Loucy (cell line): Measurements from ENCODE around the gene ADTRP.

Experiments
- H2AFZ ChIP-seq: fragments of 200-600 bp; sonication (generic); 2 replicates; pipeline ENCODE4 v1.6.0; 2016; ENCODE audit warnings: antibody characterized with exemption, mild to moderate bottlenecking, low read length, moderate library complexity
- H3F3A ChIP-seq: fragments of 200-600 bp; 2 replicates; pipeline ENCODE4 v1.6.0; 2016; ENCODE audit warnings: antibody characterized with exemption, low read depth, mild to moderate bottlenecking
- H3K27me3 ChIP-seq: fragments of 200-600 bp; sonication (generic); 2 replicates; pipeline ENCODE4 v1.6.1; 2014; ENCODE audit warnings: low read length, mild to moderate bottlenecking; ENCODE audit not compliant: insufficient read depth, poor library complexity, severe bottlenecking
- H3K36me3 ChIP-seq: fragments of 200-600 bp; sonication (generic); 2 replicates; pipeline ENCODE4 v1.6.1; 2016; ENCODE audit warnings: low read length; ENCODE audit not compliant: insufficient read depth
- H3K4me1 ChIP-seq: fragments of 200-600 bp; sonication (generic); 2 replicates; pipeline ENCODE4 v1.5.1; 2014; ENCODE audit warnings: low read length, mild to moderate bottlenecking; ENCODE audit not compliant: insufficient read depth, poor library complexity, severe bottlenecking
- H3K4me2 ChIP-seq: fragments of 200-600 bp; sonication (generic); 2 replicates; pipeline ENCODE4 v1.6.0; 2014; ENCODE audit warnings: antibody characterized with exemption, low read length, low read depth, mild to moderate bottlenecking; ENCODE audit not compliant: poor library complexity, severe bottlenecking
- H3K4me3 ChIP-seq: fragments of 200-600 bp; sonication (generic); 2 replicates; pipeline ENCODE4 v1.5.1; 2014; ENCODE audit warnings: low read length, mild to moderate bottlenecking, mixed read lengths; ENCODE audit not compliant: poor library complexity, severe bottlenecking
- H3K79me2 ChIP-seq: fragments of 200-600 bp; sonication (generic); 2 replicates; pipeline ENCODE4 v1.6.1; 2014; ENCODE audit warnings: low read length; ENCODE audit not compliant: insufficient read depth
- H3K9ac ChIP-seq: fragments of 200-600 bp; sonication (generic); 2 replicates; pipeline ENCODE4 v1.6.0; 2014; ENCODE audit warnings: mild to moderate bottlenecking, low read depth, low read length, moderate library complexity; ENCODE audit not compliant: poor library complexity, severe bottlenecking
- H3K9me2 ChIP-seq: fragments of 200-600 bp; sonication (generic); replicated peaks from 2 replicates; pipeline ENCODE4 v1.6.1; 2016; ENCODE audit warnings: low read depth, low read length, mixed read lengths
- H3K9me3 ChIP-seq: fragments of 200-600 bp; sonication (generic); 2 replicates; pipeline ENCODE4 v1.6.1; 2014; ENCODE audit warnings: mild to moderate bottlenecking, antibody characterized with exemption, low read length, low read depth; ENCODE audit not compliant: insufficient read depth
- H4K20me1 ChIP-seq: fragments of 200-600 bp; sonication (generic); 2 replicates; pipeline ENCODE4 v1.6.0; 2014; ENCODE audit warnings: antibody characterized with exemption, low read length, mild to moderate bottlenecking; ENCODE audit not compliant: insufficient read depth, poor library complexity, severe bottlenecking
- EZH2phosphoT487 ChIP-seq: fragments of 200-600 bp; IDR thresholded peaks from 2 replicates; pipeline ENCODE4 v1.6.1; 2018; ENCODE audit warnings: antibody characterized with exemption, mild to moderate bottlenecking, moderate library complexity, borderline replicate concordance
- TF ChIP-seq, protein P1 (sequence below): fragments of 200-600 bp; sonication (generic); conservative IDR thresholded peaks from 2 replicates; pipeline ENCODE4 v1.5.1; 2014; ENCODE audit warnings: mild to moderate bottlenecking, antibody characterized with exemption, low read length

ADTRP gene

GRCh38 chr6:11752360-11752759, 26.2 kb downstream of the ADTRP start:
- no peaks in the 10 kb centered on the region for H4K20me1 ChIP-seq
- H3K9me2 ChIP-seq = no peaks in the 10 kb centered on the region
- no peak overlapping the region for H3K9ac ChIP-seq
- no peaks in the 10 kb centered on the region for H3K36me3 ChIP-seq
- no peaks in the 10 kb centered on the region for H3F3A ChIP-seq
- no peak overlapping the region for H3K4me3 ChIP-seq
- H3K27me3 ChIP-seq = no peaks in the 10 kb centered on the region
- TF ChIP-seq, protein P1, sequence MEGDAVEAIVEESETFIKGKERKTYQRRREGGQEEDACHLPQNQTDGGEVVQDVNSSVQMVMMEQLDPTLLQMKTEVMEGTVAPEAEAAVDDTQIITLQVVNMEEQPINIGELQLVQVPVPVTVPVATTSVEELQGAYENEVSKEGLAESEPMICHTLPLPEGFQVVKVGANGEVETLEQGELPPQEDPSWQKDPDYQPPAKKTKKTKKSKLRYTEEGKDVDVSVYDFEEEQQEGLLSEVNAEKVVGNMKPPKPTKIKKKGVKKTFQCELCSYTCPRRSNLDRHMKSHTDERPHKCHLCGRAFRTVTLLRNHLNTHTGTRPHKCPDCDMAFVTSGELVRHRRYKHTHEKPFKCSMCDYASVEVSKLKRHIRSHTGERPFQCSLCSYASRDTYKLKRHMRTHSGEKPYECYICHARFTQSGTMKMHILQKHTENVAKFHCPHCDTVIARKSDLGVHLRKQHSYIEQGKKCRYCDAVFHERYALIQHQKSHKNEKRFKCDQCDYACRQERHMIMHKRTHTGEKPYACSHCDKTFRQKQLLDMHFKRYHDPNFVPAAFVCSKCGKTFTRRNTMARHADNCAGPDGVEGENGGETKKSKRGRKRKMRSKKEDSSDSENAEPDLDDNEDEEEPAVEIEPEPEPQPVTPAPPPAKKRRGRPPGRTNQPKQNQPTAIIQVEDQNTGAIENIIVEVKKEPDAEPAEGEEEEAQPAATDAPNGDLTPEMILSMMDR = no peak
- no peak for TF ChIP-seq EZH2phosphoT487
- no peaks in the 10 kb centered on the region for H3K9me3 ChIP-seq
- H3K79me2 ChIP-seq = no peaks in the 10 kb centered on the region
- no peaks in the 10 kb centered on the region for H3K4me1 ChIP-seq
- no peak overlapping the region for H3K4me2 ChIP-seq
- no peak overlapping the region for H2AFZ ChIP-seq

DNA sequence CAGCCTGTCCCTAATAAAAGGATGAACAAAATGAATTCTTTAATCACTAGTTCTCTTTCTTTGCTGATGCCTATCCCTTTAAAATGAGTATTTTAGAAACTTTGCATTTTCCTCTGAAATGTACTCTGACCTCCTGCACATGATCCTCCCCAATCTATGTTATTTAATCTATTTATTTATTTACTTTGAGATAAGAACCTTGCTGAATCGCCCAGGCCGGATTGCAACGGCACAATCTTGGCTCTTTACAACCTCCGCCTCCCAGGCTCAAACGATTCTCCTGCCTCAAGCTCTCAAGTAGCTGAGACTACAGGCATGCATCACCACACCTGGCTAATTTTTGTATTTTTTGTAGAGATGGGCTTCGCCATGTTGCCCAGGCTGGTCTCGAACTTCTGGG, 27.9 kb downstream of the ADTRP start:
- Histone ChIP-seq H4K20me1 (no peaks in the 10 kb centered on the region), H3K79me2 (no peaks in the 10 kb centered on the region), H3K9me2 (no peaks in the 10 kb centered on the region), H3K36me3 (no peaks in the 10 kb centered on the region), H3K27me3 (no peaks in the 10 kb centered on the region), H3K4me1 (no peaks in the 10 kb centered on the region), H3F3A (no peaks in the 10 kb centered on the region), H2AFZ (no peak overlapping the region), H3K4me3 (no peak overlapping the region), H3K9ac (no peak overlapping the region), H3K4me2 (no peak overlapping the region), H3K9me3 (no peaks in the 10 kb centered on the region)
- TF ChIP-seq, protein P1 = no peak
- no peak for TF ChIP-seq EZH2phosphoT487

DNA sequence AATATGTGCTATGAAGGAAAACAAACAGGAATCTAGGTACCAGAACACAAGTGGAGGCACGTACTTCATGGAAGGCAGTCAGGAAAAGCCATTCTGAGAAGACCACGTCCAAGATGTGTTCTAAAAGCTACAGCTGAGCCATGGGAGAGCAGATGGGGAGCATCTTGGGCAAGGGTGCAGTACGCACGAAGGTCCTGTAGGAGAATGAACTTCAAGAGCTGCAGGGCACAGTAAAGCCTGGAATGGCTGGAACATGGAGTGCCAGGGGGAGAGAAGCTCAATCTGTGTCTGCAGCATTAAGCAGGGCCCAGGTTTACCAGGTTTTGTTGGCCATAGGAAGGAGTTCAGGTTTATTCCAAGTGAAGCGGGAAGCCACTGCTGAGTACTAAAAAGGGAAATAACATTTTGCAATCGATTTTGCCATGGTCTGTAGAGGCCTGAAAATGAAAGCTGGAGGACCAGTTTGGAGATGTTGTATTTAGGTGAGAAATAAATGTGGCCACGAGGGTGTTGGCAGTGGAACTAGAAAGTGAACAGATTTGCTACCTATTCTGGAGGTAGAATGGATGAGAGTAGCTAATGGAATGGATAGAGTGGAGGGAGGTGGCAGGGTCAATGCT, 29.9 kb downstream of the ADTRP start:
- H4K20me1 ChIP-seq = no peaks in the 10 kb centered on the region
- H2AFZ ChIP-seq = no peak overlapping the region
- H3K79me2 ChIP-seq = no peaks in the 10 kb centered on the region
- H3K36me3 ChIP-seq = no peaks in the 10 kb centered on the region
- H3F3A ChIP-seq = no peaks in the 10 kb centered on the region
- H3K4me1 ChIP-seq = no peaks in the 10 kb centered on the region
- no peak overlapping the region for H3K9ac ChIP-seq
- H3K27me3 ChIP-seq = no peaks in the 10 kb centered on the region
- no peak overlapping the region for H3K4me3 ChIP-seq
- H3K4me2 ChIP-seq = no peak overlapping the region
- H3K9me2 ChIP-seq = no peaks in the 10 kb centered on the region
- TF ChIP-seq EZH2phosphoT487 = no peak
- TF ChIP-seq, protein P1 = no peak
- no peaks in the 10 kb centered on the region for H3K9me3 ChIP-seq
